Smooth muscle cell (in vitro differentiated cells): ENCODE measurements around the gene SOX13. TPM values are rescaled to one million over a fixed set of nuclear protein-coding genes. Genes with fewer than 3 reads are reported as not detected.
A peak's percentile ranks its signal among the peaks of the same experiment; 100 is the strongest.

Experiments used
- DNase-seq: peaks from one replicate; lab custom pipeline; 2025; ENCODE audit not compliant: unreplicated experiment; lab: John Stamatoyannopoulos, UW
- H2AFZ ChIP-seq: fragments of 200-600 bp; sonication (generic); 2 replicates; pipeline ENCODE4 v1.6.0; 2016; ENCODE audit warnings: antibody characterized with exemption, low read depth, mild to moderate bottlenecking
- H3F3A ChIP-seq: fragments of 200-600 bp; sonication (generic); 2 replicates; pipeline ENCODE4 v1.6.0; 2017; ENCODE audit warnings: antibody characterized with exemption, low read depth
- H3K27ac ChIP-seq: fragments of 200-600 bp; sonication (generic); 2 replicates; pipeline ENCODE4 v1.5.1; 2016; ENCODE audit warnings: low read depth, mild to moderate bottlenecking
- H3K27me3 ChIP-seq: fragments of 200-600 bp; sonication (generic); 2 replicates; pipeline ENCODE4 v1.6.1; 2016; ENCODE audit warnings: low read depth, mild to moderate bottlenecking
- H3K36me3 ChIP-seq: fragments of 200-600 bp; sonication (generic); 2 replicates; pipeline ENCODE4 v1.5.1; 2016; ENCODE audit warnings: low read depth
- H3K4me1 ChIP-seq: fragments of 200-600 bp; sonication (generic); 2 replicates; pipeline ENCODE4 v1.5.1; 2016; ENCODE audit warnings: low read depth
- H3K4me2 ChIP-seq: fragments of 200-600 bp; sonication (generic); 2 replicates; pipeline ENCODE4 v1.6.0; 2016; ENCODE audit warnings: mild to moderate bottlenecking
- H3K4me3 ChIP-seq: fragments of 200-600 bp; sonication (generic); 2 replicates; pipeline ENCODE4 v1.5.1; 2016; ENCODE audit warnings: mild to moderate bottlenecking
- H3K79me2 ChIP-seq: fragments of 200-600 bp; sonication (generic); 2 replicates; pipeline ENCODE4 v1.6.0; 2016; ENCODE audit warnings: low read depth, mild to moderate bottlenecking
- H3K9ac ChIP-seq: fragments of 200-600 bp; sonication (generic); 2 replicates; pipeline ENCODE4 v1.6.0; 2016; ENCODE audit warnings: low read depth
- H3K9me3 ChIP-seq: fragments of 200-600 bp; sonication (generic); replicated peaks from 2 replicates; pipeline ENCODE4 v1.5.1; 2016; ENCODE audit warnings: low read depth
- H4K20me1 ChIP-seq: fragments of 200-600 bp; sonication (generic); 2 replicates; pipeline ENCODE4 v1.6.0; 2016; ENCODE audit warnings: low read depth
- CTCF ChIP-seq: fragments of 200-600 bp; sonication (generic); IDR thresholded peaks from 2 replicates; pipeline ENCODE4 v1.5.1; 2017; ENCODE audit warnings: borderline replicate concordance, mild to moderate bottlenecking, antibody characterized with exemption; ENCODE audit not compliant: insufficient read depth, poor library complexity, severe bottlenecking
- WGBS: methylation state at CpG from one replicate; pipeline ENCODE4 v1.1.7; 2016; ENCODE audit warnings: low lambda C conversion rate; 5-methylcytosine and 5-hydroxymethylcytosine counted together
- polyA plus RNA-seq: library from polyadenylated mRNA; unstranded; fragments of >200 nt; fragmentation: Nextera tagmentation; extraction: Ambion mirVana; gene quantifications from 2 replicates; pipeline ENCODE4 v1.2.1, GENCODE V29; 2016
- total RNA-seq: library from RNA; depleted of rRNA; stranded (reverse); fragments of >200 nt; gene quantifications from 2 replicates; pipeline ENCODE4 v1.2.3, GENCODE V29; 2014

The SOX13 gene
- total and polyA plus RNA-seq, 2 experiments from 2014 or later, result 0.41 to 2.3 TPM

GRCh38 chr1:204077979-204078696 is 5.2 kb downstream of the SOX13 start:
- no peak overlapping the region for H3K4me2 ChIP-seq
- 49% methylated on average over 17 of the region's 17 CpGs for WGBS
- no peaks in the 10 kb centered on the region for H3K9me3 ChIP-seq
- H4K20me1 ChIP-seq, result no peaks in the 10 kb centered on the region
- no peak overlapping the region for H3K9ac ChIP-seq
- no peaks in the 10 kb centered on the region for H3F3A ChIP-seq
- H3K36me3 ChIP-seq, result no peaks in the 10 kb centered on the region
- H3K4me1 ChIP-seq, result peaks cover 45% of the 10 kb centered on the region
- H2AFZ ChIP-seq, result peak overlapping the region; percentile 32
- H3K27ac ChIP-seq, result no peak overlapping the region
- H3K27me3 ChIP-seq, result no peaks in the 10 kb centered on the region
- no peak for DNase-seq
- H3K4me3 ChIP-seq, result no peak overlapping the region
- TF ChIP-seq CTCF, result no peak
- no peaks in the 10 kb centered on the region for H3K79me2 ChIP-seq

GRCh38 chr1:204079608-204079999 is 6.7 kb downstream of the SOX13 start:
- H3K79me2 ChIP-seq, result no peaks in the 10 kb centered on the region

GRCh38 chr1:204080163-204080903 is 7.4 kb downstream of the SOX13 start:
- no peaks in the 10 kb centered on the region for H3K79me2 ChIP-seq
- H3K9me3 ChIP-seq, result no peaks in the 10 kb centered on the region
- no peaks in the 10 kb centered on the region for H4K20me1 ChIP-seq
- no peaks in the 10 kb centered on the region for H3K36me3 ChIP-seq
- no peak overlapping the region for H3K9ac ChIP-seq
- no peaks in the 10 kb centered on the region for H3F3A ChIP-seq
- H3K27me3 ChIP-seq, result no peaks in the 10 kb centered on the region
- DNase-seq, result peak; percentile 10
- 19% methylated on average over 4 of the region's 8 CpGs for WGBS
- H2AFZ ChIP-seq, result no peak overlapping the region
- no peak for TF ChIP-seq CTCF
- no peak overlapping the region for H3K4me3 ChIP-seq
- peaks cover 50% of the 10 kb centered on the region for H3K4me1 ChIP-seq
- H3K4me2 ChIP-seq, result peak overlapping the region; percentile 64
- H3K27ac ChIP-seq, result no peak overlapping the region

More at GRCh38 chr1:204079608-204079999, 6.7 kb downstream of the SOX13 start:
- H3K4me1 ChIP-seq, result peaks cover 54% of the 10 kb centered on the region
- H3K27ac ChIP-seq, result no peak overlapping the region
- H3K27me3 ChIP-seq, result no peaks in the 10 kb centered on the region
- no peaks in the 10 kb centered on the region for H3F3A ChIP-seq
- no peaks in the 10 kb centered on the region for H3K36me3 ChIP-seq
- no peak for DNase-seq
- no peaks in the 10 kb centered on the region for H3K9me3 ChIP-seq
- WGBS, result 76% methylated on average over 3 of the region's 3 CpGs
- H3K9ac ChIP-seq, result no peak overlapping the region
- H2AFZ ChIP-seq, result no peak overlapping the region
- no peaks in the 10 kb centered on the region for H4K20me1 ChIP-seq
- no peak for TF ChIP-seq CTCF
- no peak overlapping the region for H3K4me3 ChIP-seq
- no peak overlapping the region for H3K4me2 ChIP-seq
